ENCODE measurements around the gene OSR1.

GRCh38 chr2:19337202-19337601 is 21.2 kb downstream of the OSR1 start:
- TF ChIP-seq CTCF (conservative IDR thresholded peaks at IDR 0.05; ENCODE audit: low read depth, low read length) (no peak), USF2 (IDR thresholded peaks at IDR 0.05; ENCODE audit: low read depth, low read length) (no peak), RFX5 (IDR thresholded peaks at IDR 0.05; ENCODE audit: low read depth, low read length) (no peak), MAZ (IDR thresholded peaks at IDR 0.05; ENCODE audit: borderline replicate concordance, low read depth, low read length) (no peak), NFE2L2 (IDR thresholded peaks at IDR 0.05; ENCODE audit: low read depth, low read length) (no peak), POLR2A (IDR thresholded peaks at IDR 0.05; ENCODE audit: low read depth, low read length) (no peak), SMC3 (IDR thresholded peaks at IDR 0.05; ENCODE audit: low read depth, low read length) (no peak), MXI1 (IDR thresholded peaks at IDR 0.05; ENCODE audit: borderline replicate concordance, low read depth, low read length) (no peak), RCOR1 (IDR thresholded peaks at IDR 0.05; ENCODE audit: insufficient replicate concordance, low read length) (no peak), CEBPB (IDR thresholded peaks at IDR 0.05; ENCODE audit: low read depth, low read length) (no peak), RAD21 (IDR thresholded peaks at IDR 0.05; ENCODE audit: low read length) (no peak), CHD1 (IDR thresholded peaks at IDR 0.05; ENCODE audit: low read depth, low read length) (no peak)

All from IMR-90 (cell line).